Sciatic nerve (tissue), 2 donors: ENCODE results near the gene ATL3. TPM values are rescaled to one million over a fixed set of nuclear protein-coding genes. Genes with fewer than 3 reads are reported as not detected.
"Not testable (repeated sequence)": the region's sequence is repeated elsewhere in the genome, so short reads cannot be mapped to it uniquely, and the experiment has no call there.

Experiments used
- ATAC-seq: fragments of 200-7000 bp; cut with Tn5 transposase; one replicate; pipeline ENCODE4 v1.9.1; 2020; ENCODE audit warnings: mild to moderate bottlenecking, moderate library complexity
- DNase-seq: peaks from one replicate; pipeline ENCODE4 v3.0.0-alpha.2; 2020; ENCODE audit warnings: low spot score
- intact Hi-C: fragments of 100-400 bp; cut with DNase I; formaldehyde crosslinking; loops from one replicate; pipeline ENCODE4 v1.14.2; 2022
- total RNA-seq: library from RNA; stranded (reverse); fragmentation: NEBNext Ultra II Directional; extraction: Animal tissue kit (Norgen Biotek cat#: 25700); gene quantifications from one replicate; pipeline ENCODE4 v1.2.1, GENCODE V29; 2021
- donor health status: DM: no; HTN: no; CAD: no.
- donor health status: DM: no; HTN: no; CAD: no.

The ATL3 gene, protein sequence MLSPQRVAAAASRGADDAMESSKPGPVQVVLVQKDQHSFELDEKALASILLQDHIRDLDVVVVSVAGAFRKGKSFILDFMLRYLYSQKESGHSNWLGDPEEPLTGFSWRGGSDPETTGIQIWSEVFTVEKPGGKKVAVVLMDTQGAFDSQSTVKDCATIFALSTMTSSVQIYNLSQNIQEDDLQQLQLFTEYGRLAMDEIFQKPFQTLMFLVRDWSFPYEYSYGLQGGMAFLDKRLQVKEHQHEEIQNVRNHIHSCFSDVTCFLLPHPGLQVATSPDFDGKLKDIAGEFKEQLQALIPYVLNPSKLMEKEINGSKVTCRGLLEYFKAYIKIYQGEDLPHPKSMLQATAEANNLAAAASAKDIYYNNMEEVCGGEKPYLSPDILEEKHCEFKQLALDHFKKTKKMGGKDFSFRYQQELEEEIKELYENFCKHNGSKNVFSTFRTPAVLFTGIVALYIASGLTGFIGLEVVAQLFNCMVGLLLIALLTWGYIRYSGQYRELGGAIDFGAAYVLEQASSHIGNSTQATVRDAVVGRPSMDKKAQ
- total RNA-seq, result 89.3 TPM

DNA sequence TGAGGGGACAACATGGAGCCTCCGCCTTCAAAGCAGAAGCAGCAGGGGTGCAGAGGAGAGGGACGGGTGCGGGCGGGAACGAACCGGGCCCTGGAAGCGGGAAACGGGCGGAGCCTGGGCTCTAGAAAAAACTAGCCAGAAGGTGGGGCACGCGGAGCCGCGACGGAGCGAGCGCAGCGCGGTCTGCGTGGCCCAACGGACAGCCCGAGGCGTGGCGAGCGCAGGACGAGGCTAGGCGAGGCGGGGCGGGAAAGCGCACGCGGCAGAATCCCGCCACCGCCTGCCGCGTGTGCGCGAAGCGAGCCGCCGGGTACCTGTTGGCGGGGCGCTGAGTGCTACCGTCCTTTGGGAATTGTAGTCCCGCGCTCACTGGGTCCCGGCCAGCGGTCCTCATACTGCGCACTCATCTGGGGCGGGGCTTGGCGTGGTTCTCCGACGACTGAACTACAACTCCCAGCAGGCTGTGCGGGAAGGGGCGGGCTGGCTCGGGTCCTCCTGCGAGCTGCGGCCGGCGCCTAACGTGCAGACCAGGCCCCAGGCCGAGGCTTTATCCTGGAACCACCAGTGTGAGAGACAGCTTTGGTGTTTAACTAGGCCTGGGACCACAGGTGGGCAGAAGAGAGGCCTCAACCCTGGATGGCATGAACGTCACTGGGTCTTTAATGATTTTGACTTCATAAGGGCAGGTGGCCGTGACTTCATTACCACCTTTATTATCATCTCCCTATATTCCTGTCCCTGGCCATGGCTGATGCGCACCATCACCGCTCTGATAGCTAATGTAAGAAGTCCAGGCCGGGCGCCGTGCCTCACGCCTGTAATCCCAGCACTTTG lies at the start of gene ATL3:
Gene ATL3, minus strand, starts transcription at position 55 of the 834 bp plus-strand sequence. Its CDS starts 41 bp downstream, at position 14.
- peak; percentile 98 for ATAC-seq
- intact Hi-C loops, result no loop called here
- peak; percentile 99 for DNase-seq

DNA sequence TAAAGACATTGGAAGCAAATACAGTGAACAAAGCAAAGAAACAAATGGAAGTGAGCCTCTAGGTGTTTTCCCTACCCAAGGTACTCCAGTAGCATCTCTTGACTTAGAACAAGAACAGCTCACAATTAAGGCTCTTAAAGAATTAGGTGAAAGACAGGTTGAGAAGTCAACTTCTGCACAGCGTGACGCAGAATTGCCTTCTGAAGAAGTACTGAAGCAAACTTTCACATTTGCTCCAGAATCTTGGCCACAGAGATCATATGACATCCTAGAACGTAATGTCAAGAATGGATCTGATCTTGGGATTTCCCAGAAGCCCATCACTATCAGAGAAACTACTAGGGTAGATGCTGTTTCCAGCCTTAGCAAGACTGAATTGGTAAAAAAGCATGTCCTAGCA lies 49.4 kb upstream of the ATL3 start:
- DNase-seq (no peak), ATAC-seq (no peak)
- intact Hi-C loops, result no loop called here

DNA sequence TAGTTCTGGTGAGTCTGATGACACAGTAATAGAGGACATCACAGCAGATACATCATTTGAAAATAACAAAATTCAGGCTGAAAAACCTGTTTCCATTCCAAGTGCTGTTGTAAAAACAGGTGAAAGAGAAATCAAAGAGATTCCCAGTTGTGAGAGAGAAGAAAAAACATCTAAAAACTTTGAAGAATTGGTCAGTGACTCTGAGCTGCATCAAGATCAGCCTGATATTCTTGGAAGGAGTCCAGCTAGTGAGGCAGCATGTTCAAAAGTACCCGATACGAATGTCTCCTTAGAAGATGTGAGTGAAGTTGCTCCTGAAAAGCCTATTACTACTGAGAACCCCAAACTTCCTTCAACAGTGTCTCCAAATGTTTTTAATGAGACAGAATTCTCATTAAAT lies 48.8 kb upstream of the ATL3 start:
- intact Hi-C loops, result no loop called here
- DNase-seq (no peak), ATAC-seq (no peak)

DNA sequence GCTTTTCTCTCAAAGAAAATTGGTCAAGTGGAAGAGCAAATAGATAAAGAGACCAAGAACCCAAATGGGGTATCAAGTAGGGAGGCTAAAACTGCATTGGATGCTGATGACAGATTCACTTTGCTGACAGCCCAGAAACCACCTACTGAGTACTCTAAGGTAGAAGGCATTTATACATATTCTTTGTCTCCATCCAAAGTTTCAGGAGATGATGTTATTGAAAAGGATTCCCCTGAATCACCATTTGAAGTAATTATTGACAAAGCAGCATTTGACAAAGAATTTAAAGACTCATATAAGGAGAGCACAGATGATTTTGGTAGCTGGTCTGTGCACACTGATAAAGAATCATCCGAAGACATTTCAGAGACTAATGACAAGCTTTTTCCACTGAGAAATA lies 47.8 kb upstream of the ATL3 start:
- DNase-seq (no peak), ATAC-seq (no peak)
- intact Hi-C loops, result no loop called here

DNA sequence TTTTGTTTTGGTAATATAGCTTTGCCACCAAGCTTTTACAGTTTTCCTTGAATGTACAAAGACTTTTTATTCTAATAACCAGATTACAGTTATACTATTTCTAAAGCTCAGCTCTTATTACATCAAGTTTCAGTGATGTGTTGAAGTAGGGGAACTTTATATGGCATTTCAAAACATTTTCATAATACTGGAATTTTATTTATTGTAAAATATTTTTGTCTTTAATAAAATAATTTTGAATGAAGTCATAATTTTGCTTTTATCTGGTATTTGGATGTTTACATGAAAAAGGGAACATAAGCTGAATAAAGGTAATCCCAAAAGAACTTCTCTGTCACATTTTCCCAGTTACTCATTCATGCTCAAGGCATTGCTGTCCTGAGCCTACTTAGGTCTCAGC lies 44.9 kb upstream of the ATL3 start:
- no peak for ATAC-seq
- intact Hi-C loops, result no loop called here
- no peak for DNase-seq

DNA sequence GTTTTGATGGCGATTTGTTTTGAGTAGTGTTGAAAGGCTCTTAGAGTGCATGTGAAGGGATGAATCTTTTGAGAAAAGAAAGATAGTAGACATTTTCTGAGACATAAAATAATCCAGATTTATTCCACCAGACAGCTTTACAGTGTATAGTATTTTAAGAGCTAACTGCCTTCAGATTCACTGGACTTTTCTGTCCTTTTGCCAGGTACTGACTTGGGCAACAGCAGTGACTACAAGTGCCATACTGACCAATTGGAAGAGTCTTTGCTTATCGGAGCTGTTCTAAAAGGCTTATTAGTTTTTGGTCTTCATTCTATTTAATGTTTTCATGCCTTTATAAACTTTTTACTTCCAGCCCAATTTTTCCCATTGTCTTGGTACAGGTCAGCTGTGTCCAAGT lies 42.6 kb upstream of the ATL3 start:
- intact Hi-C loops, result no loop called here
- no peak for DNase-seq
- ATAC-seq, result no peak

DNA sequence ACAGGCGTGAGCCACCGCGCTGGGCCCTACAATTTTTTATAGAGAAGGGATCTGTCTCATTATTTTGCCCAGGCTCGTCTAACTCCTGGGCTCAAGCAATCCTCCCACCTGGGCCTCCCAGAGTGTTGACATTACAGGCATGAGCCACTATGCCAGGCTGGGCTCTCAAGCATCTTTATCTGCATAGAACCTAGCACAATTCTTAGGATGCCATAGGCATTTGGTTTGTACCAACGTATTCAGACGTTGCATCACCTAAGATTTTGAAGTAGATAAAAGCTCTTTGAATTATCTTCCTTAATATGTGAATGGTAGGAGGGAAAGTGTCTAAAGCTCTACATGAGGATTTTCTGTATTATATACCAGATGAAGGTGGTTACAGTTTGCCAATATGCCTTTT lies 40.7 kb upstream of the ATL3 start:
- ATAC-seq, result no peak
- intact Hi-C loops, result no loop called here
- no peak for DNase-seq

DNA sequence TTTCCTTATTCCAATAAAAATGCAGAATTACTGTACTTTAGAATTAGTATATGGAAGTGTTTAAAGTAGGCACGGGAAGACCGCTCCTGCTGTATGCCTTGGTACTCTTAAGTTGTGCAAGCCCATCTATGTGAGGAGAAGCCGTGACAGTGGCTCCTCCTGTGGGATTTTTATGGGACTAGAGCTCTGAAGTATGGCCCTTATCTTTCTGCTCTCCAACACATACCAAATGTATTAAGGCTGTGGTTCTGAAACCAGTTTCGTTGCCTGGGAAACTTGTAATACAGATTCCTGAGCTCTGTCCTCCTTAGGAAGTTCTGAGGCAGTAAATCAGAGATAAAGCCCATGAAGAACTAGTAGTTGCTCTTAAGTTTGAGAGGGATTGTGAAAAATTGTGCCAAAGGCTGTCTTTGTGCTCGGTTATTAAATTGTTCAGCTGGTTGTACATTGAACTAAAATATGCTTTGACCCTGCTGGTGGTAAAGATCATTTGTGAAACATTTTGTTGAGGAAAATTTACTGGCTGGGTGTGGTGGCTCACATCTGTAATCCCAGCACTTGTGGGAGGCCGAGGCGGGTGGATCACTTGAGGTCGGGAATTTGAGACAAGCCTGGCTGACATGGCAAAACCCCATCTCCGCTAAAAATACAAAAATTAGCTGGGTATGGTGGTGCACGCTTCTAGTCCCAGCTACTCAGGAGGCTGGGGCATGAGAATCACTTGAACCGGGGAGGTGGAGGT lies 39.5 kb upstream of the ATL3 start:
- no peak for ATAC-seq
- intact Hi-C loops, result no loop called here
- no peak for DNase-seq

DNA sequence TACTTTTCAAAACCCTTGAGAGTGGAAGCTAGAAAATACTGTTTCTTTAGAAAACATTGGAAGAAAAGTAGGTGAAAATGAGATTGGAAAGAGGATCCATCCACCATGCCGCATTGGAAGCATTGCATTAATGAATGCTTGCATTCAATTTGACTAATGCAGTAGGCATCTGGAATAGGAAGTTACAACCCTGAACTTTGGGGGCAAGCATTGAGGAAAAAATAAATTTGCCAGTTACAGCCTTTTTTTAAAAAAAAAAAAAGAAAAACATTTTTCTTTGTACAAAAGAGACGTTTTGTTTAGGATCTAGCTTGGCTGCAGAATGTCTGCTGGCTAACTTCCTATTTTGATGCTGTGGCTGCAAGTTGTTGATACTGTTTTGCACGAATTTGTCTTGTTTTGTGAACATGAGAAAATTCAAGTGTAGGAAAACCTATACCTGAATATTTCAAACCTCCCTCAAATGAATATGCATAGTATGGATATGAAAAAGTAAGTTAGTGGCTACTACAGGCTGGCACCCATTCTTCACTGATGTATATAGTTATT lies 38.2 kb upstream of the ATL3 start:
- intact Hi-C loops, result no loop called here
- DNase-seq, result no peak
- no peak for ATAC-seq

DNA sequence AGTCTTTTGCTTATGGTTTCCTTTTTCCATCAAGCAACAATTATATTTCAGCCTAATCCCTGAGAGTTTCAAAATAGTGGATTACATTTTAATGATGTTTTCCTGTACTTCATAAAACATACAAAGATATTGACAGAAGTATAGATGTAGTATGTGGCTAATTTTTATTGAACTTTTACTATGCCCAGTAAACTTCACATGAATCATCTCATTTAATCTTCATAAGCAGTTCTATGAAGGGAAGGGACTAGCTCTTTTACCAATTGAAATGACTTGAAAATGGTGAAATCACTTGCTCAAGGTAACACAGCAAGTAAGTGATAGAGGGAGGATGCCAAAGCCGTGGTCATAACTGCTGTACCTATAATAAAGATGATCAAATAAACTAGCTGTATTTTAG lies 37.6 kb upstream of the ATL3 start:
- no peak for ATAC-seq
- DNase-seq, result no peak
- intact Hi-C loops, result no loop called here

DNA sequence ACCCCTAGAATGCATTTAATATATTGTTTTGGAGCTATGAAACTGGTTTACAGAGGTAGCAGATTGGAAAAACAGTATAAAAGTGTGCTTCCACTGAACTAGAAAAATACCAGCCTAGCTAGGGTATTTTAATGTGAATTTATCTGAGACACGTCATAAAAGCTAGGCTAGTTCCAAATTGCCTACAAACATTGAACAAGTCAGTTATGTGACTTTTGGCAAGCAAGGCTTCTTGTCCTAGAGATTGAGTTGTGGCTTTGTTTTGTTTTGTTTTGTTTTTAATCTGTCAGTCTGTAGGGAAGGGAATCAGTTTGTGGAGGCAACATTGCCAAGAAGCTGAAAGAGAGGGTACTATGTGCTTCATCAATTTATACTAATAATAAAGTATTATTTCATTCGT lies 34.4 kb upstream of the ATL3 start:
- ATAC-seq, result no peak
- intact Hi-C loops, result no loop called here
- DNase-seq, result no peak

DNA sequence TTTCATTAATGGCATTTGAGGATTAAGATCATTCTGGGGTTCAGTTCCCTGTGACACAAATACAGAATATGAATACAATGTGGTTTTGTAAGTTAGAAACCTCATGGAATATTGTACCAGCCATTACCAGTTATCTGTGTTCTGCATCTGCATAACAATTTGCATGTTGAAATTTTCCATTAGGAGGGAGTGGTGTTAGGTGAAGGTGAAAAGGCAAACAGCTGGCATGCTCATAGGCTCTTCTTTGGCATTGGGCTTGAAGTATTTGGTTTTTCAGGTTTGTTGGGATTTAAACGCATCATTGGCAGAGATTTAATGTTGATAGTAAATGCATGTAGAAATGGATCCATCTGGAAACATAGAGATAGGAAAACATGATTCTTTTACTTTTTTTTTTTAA lies 28.7 kb upstream of the ATL3 start:
- intact Hi-C loops, result no loop called here
- ATAC-seq, result no peak
- DNase-seq, result no peak

DNA sequence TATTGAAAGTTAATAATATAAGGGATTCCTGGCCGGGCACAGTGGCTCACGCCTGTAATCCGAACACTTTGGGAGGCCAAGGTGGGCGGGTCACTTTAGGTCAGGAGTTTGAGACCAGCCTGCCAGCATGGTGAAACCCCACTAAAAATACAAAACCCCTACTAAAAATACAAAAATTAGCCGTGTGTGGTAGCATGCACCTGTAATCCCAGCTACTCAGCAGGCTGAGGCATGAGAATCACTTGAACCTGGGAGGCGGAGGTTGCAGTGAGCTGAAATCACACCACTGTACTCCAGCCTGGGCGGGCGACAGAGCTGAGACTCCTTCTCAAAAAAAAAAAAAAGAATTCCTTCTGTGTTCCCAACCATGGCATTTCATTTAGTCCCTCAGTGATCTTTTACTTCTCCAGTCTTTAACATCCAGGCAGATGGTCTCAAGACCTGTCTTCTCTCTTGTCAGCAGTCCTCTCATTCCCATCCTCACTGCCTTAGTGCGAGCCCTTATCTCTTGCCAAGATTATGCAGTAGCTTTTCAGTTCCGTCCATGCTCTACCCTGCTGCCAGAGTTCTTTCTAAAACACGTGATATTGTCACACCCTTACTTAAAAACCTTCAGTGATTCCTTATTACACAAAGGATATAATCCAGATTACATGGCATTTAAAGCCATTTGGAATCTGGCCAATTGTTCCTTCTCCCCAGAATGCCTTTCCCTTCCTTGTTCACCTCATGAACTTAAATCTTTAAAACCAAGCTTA lies 28.0 kb upstream of the ATL3 start:
- DNase-seq (no peak), ATAC-seq (peak; percentile 67)
- intact Hi-C loops, result no loop called here

DNA sequence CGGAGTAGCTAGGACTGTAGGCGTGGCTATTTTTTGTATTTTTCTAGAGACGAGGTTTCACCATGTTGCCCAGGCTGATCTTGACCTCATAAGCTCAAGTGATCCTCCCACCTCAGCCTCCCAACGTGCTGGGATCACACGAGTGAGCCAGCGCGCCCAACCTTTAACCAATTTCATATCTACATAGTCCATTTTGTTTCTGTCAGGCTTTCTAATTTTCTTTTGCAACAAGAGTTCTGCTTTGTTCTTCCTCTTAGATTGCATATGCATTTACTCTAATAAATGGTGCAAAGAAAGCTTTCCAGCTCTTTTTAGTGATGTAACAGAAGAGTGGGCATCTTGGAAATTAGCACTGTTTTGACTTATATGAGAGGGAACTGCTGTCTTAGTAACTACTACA lies 23.4 kb upstream of the ATL3 start:
- no peak for DNase-seq
- no peak for ATAC-seq
- intact Hi-C loops, result no loop called here

DNA sequence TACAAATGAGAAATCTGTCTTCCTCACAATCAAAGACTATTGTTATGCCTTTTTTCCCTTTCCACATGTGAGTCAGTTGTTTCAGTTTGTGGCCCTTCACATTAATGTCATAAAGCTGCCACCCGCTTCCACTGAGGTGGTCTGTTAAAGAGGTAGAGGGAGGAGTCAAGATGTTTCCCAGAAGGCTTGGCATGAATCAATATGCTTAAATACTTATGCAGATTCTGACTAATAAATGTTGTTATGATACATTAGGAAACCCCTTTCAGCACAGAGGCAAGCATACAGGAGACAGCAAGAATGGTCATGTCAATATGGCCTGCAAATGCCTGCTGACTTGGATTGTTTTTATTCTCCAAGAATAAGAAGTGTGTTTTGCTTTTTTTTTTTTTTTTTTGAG lies 16.7 kb upstream of the ATL3 start:
- intact Hi-C loops, result no loop called here
- DNase-seq (no peak), ATAC-seq (no peak)

DNA sequence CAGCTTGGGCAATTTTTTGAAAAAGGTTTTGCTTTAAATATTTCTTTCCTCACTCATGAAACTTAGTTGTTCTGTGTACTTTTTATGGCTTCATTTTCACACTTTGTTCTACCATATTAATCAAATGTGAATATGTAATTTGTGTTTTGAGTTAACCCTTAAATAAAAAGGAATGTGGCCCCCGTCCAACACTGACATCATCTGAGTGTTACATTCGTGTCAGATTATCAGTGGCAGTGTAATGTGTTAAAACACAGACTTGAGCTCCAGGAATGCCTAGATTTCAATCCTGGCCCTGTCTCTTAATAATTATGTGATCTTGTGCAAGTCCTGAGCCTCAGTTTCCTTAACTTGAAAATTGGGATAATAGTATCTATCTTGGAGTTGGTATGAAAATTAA lies 15.8 kb upstream of the ATL3 start:
- no peak for ATAC-seq
- no peak for DNase-seq
- intact Hi-C loops, result no loop called here

DNA sequence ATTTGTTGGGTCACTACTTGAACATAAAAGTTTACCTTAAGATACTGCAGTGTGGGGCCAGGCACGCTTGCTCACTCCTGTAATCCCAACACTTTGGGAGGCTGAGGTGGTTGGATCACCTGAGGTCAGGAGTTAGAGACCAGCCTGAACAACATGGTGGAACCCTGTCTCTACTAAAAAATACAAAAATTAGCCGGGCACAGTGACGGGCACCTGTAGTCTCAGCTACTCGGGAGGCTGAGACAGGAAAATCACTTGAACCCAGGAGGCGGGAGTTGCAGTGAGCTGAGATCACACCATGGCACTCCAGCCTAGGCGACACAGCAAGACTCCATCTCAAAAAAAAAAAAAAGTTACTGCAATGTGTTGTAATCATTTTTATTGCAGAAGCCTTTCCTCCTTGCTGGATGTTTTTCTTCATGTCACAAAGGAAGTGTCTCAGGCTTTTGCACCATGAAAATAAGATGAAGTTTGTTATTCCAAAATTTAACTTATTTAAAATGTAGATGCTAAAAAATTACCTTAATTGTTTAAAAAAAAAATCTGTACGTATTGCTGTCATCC lies 14.1 kb upstream of the ATL3 start:
- intact Hi-C loops, result not testable (repeated sequence)

More for the DNA sequence above, 14.1 kb upstream of the ATL3 start:
- ATAC-seq, DNase-seq: not testable (repeated sequence)
